GM12878 (cell line): ENCODE measurements around the gene CRAT. TPM values are rescaled to one million over a fixed set of nuclear protein-coding genes. Genes with fewer than 3 reads are reported as not detected.

Experiments used
- ATAC-seq: fragments of 200-7000 bp; cut with Tn5 transposase; 3 replicates; pipeline ENCODE4 v1.9.1; 2020; ENCODE audit warnings: mild to moderate bottlenecking, moderate library complexity
- BruUV-seq: library from RNA; stranded (reverse); fragments of 400-500 nt; replicated peaks from 2 replicates; lab custom pipeline; 2021; lab: Mats Ljungman, UMichigan
- CTCF ChIA-PET: fragments of 300-600 bp; sonication (Branson Sonifier 250); formaldehyde crosslinking; extraction: SDS; loops from one replicate; lab custom pipeline; 2021; ENCODE audit warnings: inconsistent platforms; lab: Yijun Ruan, JAX
- POLR2A ChIA-PET: fragments of 350-600 bp; formaldehyde crosslinking; extraction: SDS; loops from one replicate; lab custom pipeline; 2021; ENCODE audit warnings: inconsistent platforms; lab: Charles Lee
- RAD21 ChIA-PET: fragments of 300-600 bp; sonication (Branson Sonifier 250); formaldehyde crosslinking; loops from one replicate; lab custom pipeline; 2023; ENCODE audit warnings: antibody characterized with exemption; ENCODE audit not compliant: unreplicated experiment; lab: Charles Lee
- SMC1A ChIA-PET: fragments of 300-600 bp; sonication (Branson Sonifier 250); formaldehyde crosslinking; loops from one replicate; lab custom pipeline; 2023; ENCODE audit not compliant: unreplicated experiment, uncharacterized antibody; lab: Charles Lee
- DNase-seq: peaks from one replicate; pipeline ENCODE4 v3.0.0-alpha.2; 2011; ENCODE audit warnings: low read depth, low spot score
- FAIRE-seq: peaks from 3 replicates; lab custom pipeline; 2011; peaks lifted over from hg19 to GRCh38; lab: Jason Lieb, UNC
- H2AFZ ChIP-seq: 2 replicates; pipeline ENCODE4 v1.6.0; 2011; ENCODE audit warnings: low read depth, low read length, control low read depth; ENCODE audit not compliant: control insufficient read depth
- H3K27ac ChIP-seq: 2 replicates; pipeline ENCODE4 v1.5.1; 2011; ENCODE audit warnings: control low read depth; ENCODE audit not compliant: control insufficient read depth, insufficient read depth
- H3K27me3 ChIP-seq, 2 experiments: replicated peaks in 1 of 2; 2 replicates each; pipeline versions ENCODE4 v1.6.0 to v1.6.1; 2011; ENCODE audit warnings: low read length in 1 of 2; ENCODE audit not compliant: control insufficient read depth in 2 of 2, insufficient read depth in 2 of 2
- H3K36me3 ChIP-seq, 2 experiments: 2 replicates each; pipeline ENCODE4 v1.5.1; 2011; ENCODE audit warnings: low read length in 1 of 2; ENCODE audit not compliant: control insufficient read depth in 2 of 2, insufficient read depth in 2 of 2
- H3K4me1 ChIP-seq: 2 replicates; pipeline ENCODE4 v1.6.1; 2011; ENCODE audit warnings: mild to moderate bottlenecking, low read length, moderate library complexity, mixed read lengths; ENCODE audit not compliant: control insufficient read depth, insufficient read depth
- H3K4me2 ChIP-seq: 2 replicates; pipeline ENCODE4 v1.6.0; 2011; ENCODE audit warnings: control low read depth; ENCODE audit not compliant: control insufficient read depth, insufficient read depth
- H3K4me3 ChIP-seq: fragments of 200-600 bp; sonication (generic); 2 replicates; pipeline ENCODE4 v1.5.1; 2016
- H3K79me2 ChIP-seq: 2 replicates; pipeline ENCODE4 v1.6.0; 2011; ENCODE audit warnings: low read length; ENCODE audit not compliant: control insufficient read depth, insufficient read depth
- H3K9ac ChIP-seq: 2 replicates; pipeline ENCODE4 v1.8.0; 2011; ENCODE audit warnings: low read length, control low read depth, mixed read lengths; ENCODE audit not compliant: control insufficient read depth, insufficient read depth
- H3K9me3 ChIP-seq: replicated peaks from 3 replicates; pipeline ENCODE4 v1.5.1; 2011; ENCODE audit warnings: mild to moderate bottlenecking, low read length; ENCODE audit not compliant: control insufficient read depth, insufficient read depth
- H4K20me1 ChIP-seq: 2 replicates; pipeline ENCODE4 v1.6.0; 2011; ENCODE audit not compliant: control insufficient read depth, insufficient read depth
- BHLHE40 ChIP-seq, 2 experiments: fragments of 450-650 bp in 1 of 2; IDR thresholded peaks; 2 replicates each; pipeline ENCODE4 v1.6.1; 2011 to 2017; ENCODE audit warnings: low read depth in 2 of 2, borderline replicate concordance in 1 of 2, improper control_type of control experiment in 1 of 2, low read length in 1 of 2, mild to moderate bottlenecking in 1 of 2
- CEBPZ ChIP-seq: fragments of 150-350 bp; IDR thresholded peaks from 2 replicates; pipeline ENCODE4 v1.6.1; 2016; ENCODE audit warnings: low read depth, low read length
- ESRRA ChIP-seq: IDR thresholded peaks from 2 replicates; pipeline ENCODE4 v1.6.1; 2012; ENCODE audit warnings: mild to moderate bottlenecking, low read length, improper control_type of control experiment
- IKZF1 ChIP-seq: fragments of 450-650 bp; conservative IDR thresholded peaks from 2 replicates; pipeline ENCODE4 v1.6.1; 2017; ENCODE audit warnings: antibody characterized with exemption, mild to moderate bottlenecking
- IKZF2 ChIP-seq, 2 experiments: fragments of 450-650 bp; IDR thresholded peaks; 2 replicates each; pipeline ENCODE4 v1.6.1; 2017; ENCODE audit warnings: mild to moderate bottlenecking in 2 of 2, moderate library complexity in 2 of 2
- JUNB ChIP-seq: IDR thresholded peaks from 2 replicates; pipeline ENCODE4 v1.6.1; 2016; ENCODE audit warnings: antibody characterized with exemption, mild to moderate bottlenecking
- MEF2B ChIP-seq: fragments of 450-650 bp; IDR thresholded peaks from 2 replicates; pipeline ENCODE4 v1.6.1; 2018; ENCODE audit warnings: mild to moderate bottlenecking, moderate library complexity; ENCODE audit not compliant: partially characterized antibody, poor library complexity, severe bottlenecking
- RUNX3 ChIP-seq: IDR thresholded peaks from 2 replicates; pipeline ENCODE4 v1.6.1; 2012; ENCODE audit warnings: low read length, inconsistent platforms
- TCF12 ChIP-seq: IDR thresholded peaks from 2 replicates; pipeline ENCODE4 v1.6.1; 2011; ENCODE audit warnings: low read depth, mild to moderate bottlenecking, low read length
- USF2 ChIP-seq: IDR thresholded peaks from 2 replicates; pipeline ENCODE4 v1.6.1; 2011; ENCODE audit warnings: low read depth, low read length, improper control_type of control experiment, borderline replicate concordance
- WGBS: methylation state at CpG from one replicate; pipeline ENCODE4 v1.1.6; 2016; ENCODE audit warnings: low lambda C conversion rate; ENCODE audit not compliant: insufficient replicate concordance, insufficient coverage; ENCODE audit errors: missing lambda C conversion rate; 5-methylcytosine and 5-hydroxymethylcytosine counted together
- in situ Hi-C: fragments of 300-500 bp; cut with MboI; formaldehyde crosslinking; loops from 9 replicates; pipeline ENCODE4 v1.14.3; 2018; ENCODE audit warnings: mixed read lengths
- intact Hi-C: fragments of 100-400 bp; cut with micrococcal nuclease; formaldehyde crosslinking; loops from one replicate; pipeline ENCODE4 v1.14.2; 2022; ENCODE audit not compliant: unreplicated experiment
- polyA plus RNA-seq, 11 experiments: library from polyadenylated mRNA; depleted of rRNA in 4 of 11; unstranded in 6 of 11; stranded (reverse) in 5 of 11; fragments of >200 nt; fragmentation: Nextera tagmentation in 4 of 11; fragmentation: Illumina TruSeq in 1 of 11; extraction: Ambion mirVana in 4 of 11; extraction: Trizol in 1 of 11; gene quantifications; 1 replicate in 1 of 11; 2 replicates in 10 of 11; pipeline versions ENCODE4 v1.2.1 to v1.2.3, GENCODE V29; 2011 to 2016; ENCODE audit warnings: inconsistent platforms in 2 of 11, missing spikeins in 2 of 11, low read depth in 1 of 11
- total RNA-seq, 4 experiments: library from RNA; depleted of rRNA in 3 of 4; stranded (reverse); fragments of >200 nt in 3 of 4; fragmentation: Illumina TruSeq in 1 of 4; extraction: Trizol in 1 of 4; gene quantifications; 2 replicates each; pipeline versions ENCODE4 v1.2.1 to v1.2.3, GENCODE V29; 2013 to 2021
- TF ChIP-seq, protein P1 (sequence below): fragments of 450-650 bp; IDR thresholded peaks from 2 replicates; pipeline ENCODE4 v1.6.1; 2014; ENCODE audit warnings: mild to moderate bottlenecking
- TF ChIP-seq, protein P2 (sequence below): fragments of 450-650 bp; IDR thresholded peaks from 2 replicates; pipeline ENCODE4 v1.6.1; 2017; ENCODE audit warnings: mild to moderate bottlenecking, low read depth, inconsistent platforms; ENCODE audit not compliant: poor library complexity, severe bottlenecking

The CRAT gene
- total and polyA plus RNA-seq, 10 of the 15 experiments (the other 5 are each of a cell fraction or from before 2014, with no cell fraction given): 0.10 to 3.4 (median 1.8) TPM

- H3K4me2 ChIP-seq: no peak overlapping the region; the same call in 1 of the 2 replicates
- H4K20me1 ChIP-seq: no peaks in the 10 kb centered on the region
- no peaks in the 10 kb centered on the region for H3K79me2 ChIP-seq
- peaks cover 20 to 21% of the 10 kb centered on the region in 2 experiments for H3K36me3 ChIP-seq
- TF ChIP-seq JUNB (peak; percentile 37; the same call in 1 of the 2 replicates), IKZF1 (no peak), TCF12 (peak; percentile 47; the same call in 1 of the 2 replicates), MEF2B (peak; percentile 71), IKZF2 (IDR thresholded peaks at IDR 0.05) (peak; percentile 15 to 20; a peak in 1 of 4 replicates), CEBPZ (no peak), RUNX3 (peak; percentile 46), USF2 (no peak), BHLHE40 (IDR thresholded peaks at IDR 0.05; ENCODE audit: borderline replicate concordance in 1 of 2, low read depth in 2 of 2, low read length in 1 of 2) (peak in 1 of 2 experiments; percentile 19; a peak in 1 of 4 replicates), ESRRA (no peak)
- TF ChIP-seq, protein P1, sequence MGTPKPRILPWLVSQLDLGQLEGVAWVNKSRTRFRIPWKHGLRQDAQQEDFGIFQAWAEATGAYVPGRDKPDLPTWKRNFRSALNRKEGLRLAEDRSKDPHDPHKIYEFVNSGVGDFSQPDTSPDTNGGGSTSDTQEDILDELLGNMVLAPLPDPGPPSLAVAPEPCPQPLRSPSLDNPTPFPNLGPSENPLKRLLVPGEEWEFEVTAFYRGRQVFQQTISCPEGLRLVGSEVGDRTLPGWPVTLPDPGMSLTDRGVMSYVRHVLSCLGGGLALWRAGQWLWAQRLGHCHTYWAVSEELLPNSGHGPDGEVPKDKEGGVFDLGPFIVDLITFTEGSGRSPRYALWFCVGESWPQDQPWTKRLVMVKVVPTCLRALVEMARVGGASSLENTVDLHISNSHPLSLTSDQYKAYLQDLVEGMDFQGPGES: no peak
- TF ChIP-seq, protein P2, sequence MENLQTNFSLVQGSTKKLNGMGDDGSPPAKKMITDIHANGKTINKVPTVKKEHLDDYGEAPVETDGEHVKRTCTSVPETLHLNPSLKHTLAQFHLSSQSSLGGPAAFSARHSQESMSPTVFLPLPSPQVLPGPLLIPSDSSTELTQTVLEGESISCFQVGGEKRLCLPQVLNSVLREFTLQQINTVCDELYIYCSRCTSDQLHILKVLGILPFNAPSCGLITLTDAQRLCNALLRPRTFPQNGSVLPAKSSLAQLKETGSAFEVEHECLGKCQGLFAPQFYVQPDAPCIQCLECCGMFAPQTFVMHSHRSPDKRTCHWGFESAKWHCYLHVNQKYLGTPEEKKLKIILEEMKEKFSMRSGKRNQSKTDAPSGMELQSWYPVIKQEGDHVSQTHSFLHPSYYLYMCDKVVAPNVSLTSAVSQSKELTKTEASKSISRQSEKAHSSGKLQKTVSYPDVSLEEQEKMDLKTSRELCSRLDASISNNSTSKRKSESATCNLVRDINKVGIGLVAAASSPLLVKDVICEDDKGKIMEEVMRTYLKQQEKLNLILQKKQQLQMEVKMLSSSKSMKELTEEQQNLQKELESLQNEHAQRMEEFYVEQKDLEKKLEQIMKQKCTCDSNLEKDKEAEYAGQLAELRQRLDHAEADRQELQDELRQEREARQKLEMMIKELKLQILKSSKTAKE: peak; percentile 42
- no peak overlapping the region for H3K9ac ChIP-seq
- intact Hi-C loops: no loop called here
- RAD21 ChIA-PET: interaction anchor here (0.9 to 1.5 kb wide), 7 partner anchors 12 to 502 kb away, joined by 3 to 7 read pairs (median 3); partner anchors contain the start of genes CRAT, PTPA and SH3GLB2
- SMC1A ChIA-PET: interaction anchor here (0.9 to 2.2 kb wide), 5 partner anchors 12 to 455 kb away, joined by 3 to 11 read pairs (median 4); no protein-coding TSS in a partner anchor
- POLR2A ChIA-PET: interaction anchor here (1.2 to 2.5 kb wide), 3 partner anchors 11 to 14 kb away, joined by 3 to 14 read pairs (median 5); no protein-coding TSS in a partner anchor
- no TSS peak for BruUV-seq
- no peak overlapping the region for H3K4me3 ChIP-seq
- H3K27me3 ChIP-seq: no peaks in the 10 kb centered on the region
- no peaks in the 10 kb centered on the region for H3K9me3 ChIP-seq
- no peak overlapping the region for H3K27ac ChIP-seq
- H3K4me1 ChIP-seq: peaks cover 3% of the 10 kb centered on the region; the same call in 1 of the 2 replicates
- in situ Hi-C loops: no loop called here
- FAIRE-seq: no peak
- 3% methylated on average over 8 of the region's 8 CpGs for WGBS
- ATAC-seq: peak; percentile 97
- H2AFZ ChIP-seq: no peak overlapping the region
- CTCF ChIA-PET: interaction anchor here (0.8 to 11.5 kb wide), 10 partner anchors 8 to 665 kb away, joined by 3 to 175 read pairs (median 5); partner anchors contain the start of gene NTMT1
- no peak for DNase-seq
Measured at GRCh38 chr9:129125478-129125877, 14.9 kb upstream of the CRAT start.
